HL-60 (cell line): ENCODE measurements around the gene TAF4.

Source experiments
- POLR2AphosphoS5 ChIP-seq: IDR thresholded peaks from 2 replicates; pipeline ENCODE4 v1.6.1; 2012; ENCODE audit warnings: low read depth
- TF ChIP-seq, protein P1 (sequence below): IDR thresholded peaks from one replicate; pipeline ENCODE4 v1.5.1; 2011; ENCODE audit warnings: low read length, control low read depth, inconsistent platforms; ENCODE audit not compliant: insufficient read depth

DNA sequence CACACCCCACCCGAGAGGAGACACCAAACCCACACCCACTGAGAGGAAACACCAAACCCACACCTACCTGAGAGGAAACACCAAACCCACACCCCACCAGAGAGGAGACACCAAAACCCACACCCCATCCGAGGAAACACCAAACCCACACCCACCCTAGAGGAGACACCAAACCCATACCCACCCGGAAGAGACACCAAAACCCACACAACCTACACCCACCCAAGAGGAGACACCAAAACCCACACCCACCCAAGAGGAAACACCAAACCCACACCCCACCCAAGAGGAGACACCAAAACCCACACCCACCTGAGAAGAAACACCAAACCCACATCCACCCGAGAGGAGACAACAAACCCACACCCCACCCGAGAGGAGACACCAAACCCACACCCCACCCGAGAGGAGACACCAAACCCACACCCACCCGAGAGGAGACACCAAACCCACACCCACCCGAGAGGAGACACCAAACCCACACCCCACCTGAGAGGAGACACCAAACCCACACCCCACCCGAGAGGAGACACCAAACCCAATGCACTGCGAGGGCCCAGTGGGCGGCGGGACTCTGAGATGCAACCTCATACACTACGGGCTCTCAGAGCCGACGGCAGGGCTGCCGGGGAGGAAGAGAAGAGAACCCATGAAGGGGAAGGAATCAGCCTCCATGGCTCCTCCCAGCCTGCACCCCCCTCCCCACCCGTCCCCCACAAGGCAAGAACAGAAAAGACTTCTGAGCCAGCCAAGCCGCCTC is 83.3 kb downstream of the TAF4 start:
- TF ChIP-seq, protein P1, sequence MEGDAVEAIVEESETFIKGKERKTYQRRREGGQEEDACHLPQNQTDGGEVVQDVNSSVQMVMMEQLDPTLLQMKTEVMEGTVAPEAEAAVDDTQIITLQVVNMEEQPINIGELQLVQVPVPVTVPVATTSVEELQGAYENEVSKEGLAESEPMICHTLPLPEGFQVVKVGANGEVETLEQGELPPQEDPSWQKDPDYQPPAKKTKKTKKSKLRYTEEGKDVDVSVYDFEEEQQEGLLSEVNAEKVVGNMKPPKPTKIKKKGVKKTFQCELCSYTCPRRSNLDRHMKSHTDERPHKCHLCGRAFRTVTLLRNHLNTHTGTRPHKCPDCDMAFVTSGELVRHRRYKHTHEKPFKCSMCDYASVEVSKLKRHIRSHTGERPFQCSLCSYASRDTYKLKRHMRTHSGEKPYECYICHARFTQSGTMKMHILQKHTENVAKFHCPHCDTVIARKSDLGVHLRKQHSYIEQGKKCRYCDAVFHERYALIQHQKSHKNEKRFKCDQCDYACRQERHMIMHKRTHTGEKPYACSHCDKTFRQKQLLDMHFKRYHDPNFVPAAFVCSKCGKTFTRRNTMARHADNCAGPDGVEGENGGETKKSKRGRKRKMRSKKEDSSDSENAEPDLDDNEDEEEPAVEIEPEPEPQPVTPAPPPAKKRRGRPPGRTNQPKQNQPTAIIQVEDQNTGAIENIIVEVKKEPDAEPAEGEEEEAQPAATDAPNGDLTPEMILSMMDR: no peak
- TF ChIP-seq POLR2AphosphoS5: no peak
